Cardiac septum (tissue), 1 donor: ENCODE measurements around the gene ITGB3. TPM values are rescaled to one million over a fixed set of nuclear protein-coding genes. Genes with fewer than 3 reads are reported as not detected.

Experiments
- DNase-seq: peaks from one replicate; pipeline ENCODE4 v3.0.0-alpha.2; 2020; ENCODE audit warnings: low spot score
- intact Hi-C: fragments of 100-400 bp; cut with DNase I; formaldehyde crosslinking; loops from one replicate; pipeline ENCODE4 v1.14.0; 2022
- total RNA-seq: library from RNA; stranded (reverse); fragmentation: NEBNext Ultra II Directional; extraction: Animal tissue kit (Norgen Biotek cat#: 25700); gene quantifications from one replicate; pipeline ENCODE4 v1.2.1, GENCODE V29; 2021
- donor health status: DM: no; HTN: no; CAD: no.

ITGB3 gene
- total RNA-seq, 1 donor from 2014 or later, result 5.7 TPM

DNA sequence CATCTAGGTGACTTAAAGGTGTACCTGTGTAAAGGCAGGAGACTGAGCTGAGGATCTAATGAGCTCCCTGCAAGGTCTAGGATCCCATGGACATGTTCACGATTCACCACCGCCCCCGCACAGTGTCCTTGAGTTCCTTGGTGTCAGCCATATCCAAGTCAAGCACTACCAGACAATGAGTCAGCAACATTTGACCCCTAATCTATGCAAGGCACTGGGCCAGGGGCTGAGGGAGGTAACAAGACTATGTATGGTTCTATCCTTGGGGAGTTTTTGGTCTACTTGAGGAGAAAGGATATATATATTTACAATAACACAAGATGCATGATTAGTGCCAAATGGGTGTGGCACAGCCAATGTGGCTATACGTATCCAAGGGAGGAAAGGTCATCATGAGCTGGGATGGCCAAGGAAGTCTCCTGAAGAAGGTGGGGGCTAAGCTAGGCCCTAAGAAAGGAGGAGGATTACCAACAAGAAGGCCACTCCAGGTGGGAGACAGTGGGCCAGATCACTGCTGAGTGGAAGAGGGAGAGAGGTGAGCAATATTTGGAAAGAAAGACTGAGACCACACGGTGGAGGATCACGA lies 35.0 kb downstream of the ITGB3 start:
- intact Hi-C loops, result no loop called here

DNA sequence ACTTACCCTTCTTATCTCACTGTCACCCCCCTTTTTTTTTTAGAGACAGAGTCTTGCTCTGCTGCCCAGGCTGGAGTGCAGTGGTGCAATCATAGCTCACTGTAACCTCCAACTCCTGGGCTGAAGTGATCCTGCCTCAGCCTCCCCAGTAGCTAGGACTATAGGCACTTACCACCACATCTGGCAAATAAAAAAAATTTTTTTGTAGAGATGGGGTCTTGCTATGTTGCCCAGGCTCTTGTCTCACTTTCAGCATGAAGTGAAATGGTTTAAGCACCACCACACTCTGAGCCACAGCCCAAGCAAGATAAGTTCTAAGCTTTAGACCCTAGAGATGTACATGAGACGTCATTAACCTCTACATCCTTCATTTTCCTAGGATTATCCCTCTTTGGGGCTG lies 35.7 kb downstream of the ITGB3 start:
- intact Hi-C loops, result no loop called here
- DNase-seq, result no peak

More for the DNA sequence above, 35.0 kb downstream of the ITGB3 start:
- DNase-seq, result no peak

DNA sequence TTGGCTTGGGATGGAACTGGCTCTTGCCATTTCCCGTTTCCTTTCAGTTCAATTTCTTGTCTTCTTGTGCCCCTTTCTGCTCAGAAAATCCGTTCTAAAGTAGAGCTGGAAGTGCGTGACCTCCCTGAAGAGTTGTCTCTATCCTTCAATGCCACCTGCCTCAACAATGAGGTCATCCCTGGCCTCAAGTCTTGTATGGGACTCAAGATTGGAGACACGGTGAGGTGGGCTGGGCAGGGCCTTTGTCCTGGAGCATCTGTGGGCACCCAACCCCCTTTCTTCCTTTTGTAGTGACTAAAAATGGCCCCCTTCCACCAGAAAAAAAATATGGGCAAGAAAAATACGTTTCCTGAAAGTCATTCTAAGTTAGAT lies 37.2 kb downstream of the ITGB3 start:
- intact Hi-C loops, result no loop called here
- no peak for DNase-seq

DNA sequence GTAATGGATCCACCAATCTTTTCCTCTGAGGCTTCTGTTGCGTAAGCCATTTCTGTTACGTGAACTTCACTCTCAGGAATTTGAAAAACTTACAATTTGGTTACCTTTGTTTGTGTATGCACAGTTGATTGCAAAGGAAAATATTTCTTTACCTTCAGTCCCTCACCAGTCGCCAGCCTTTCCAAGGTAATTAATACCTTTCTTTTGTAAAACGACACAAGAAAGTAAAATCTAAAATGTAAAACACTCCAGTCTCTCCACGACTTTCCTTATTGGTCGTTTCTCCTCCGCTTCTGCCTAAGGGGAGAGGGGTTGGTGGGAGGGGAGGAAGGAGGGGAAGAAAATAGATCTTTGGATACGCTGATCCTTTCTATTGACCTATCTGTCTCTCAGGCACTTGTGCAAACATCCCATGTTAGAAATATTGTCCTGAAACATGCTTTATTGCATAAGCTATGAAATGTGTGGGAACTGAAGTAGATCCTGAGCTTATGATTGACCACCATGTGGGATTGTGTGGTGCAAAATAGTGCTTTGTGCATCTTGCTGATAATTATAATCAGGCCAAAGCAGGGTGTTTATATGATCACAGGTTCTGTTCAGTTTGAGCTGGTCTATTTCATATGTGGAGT lies 37.7 kb downstream of the ITGB3 start:
- intact Hi-C loops, result no loop called here
- no peak for DNase-seq

DNA sequence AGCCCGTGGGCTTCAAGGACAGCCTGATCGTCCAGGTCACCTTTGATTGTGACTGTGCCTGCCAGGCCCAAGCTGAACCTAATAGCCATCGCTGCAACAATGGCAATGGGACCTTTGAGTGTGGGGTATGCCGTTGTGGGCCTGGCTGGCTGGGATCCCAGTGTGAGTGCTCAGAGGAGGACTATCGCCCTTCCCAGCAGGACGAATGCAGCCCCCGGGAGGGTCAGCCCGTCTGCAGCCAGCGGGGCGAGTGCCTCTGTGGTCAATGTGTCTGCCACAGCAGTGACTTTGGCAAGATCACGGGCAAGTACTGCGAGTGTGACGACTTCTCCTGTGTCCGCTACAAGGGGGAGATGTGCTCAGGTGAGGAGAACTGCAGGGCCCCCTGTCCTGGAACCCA lies 38.6 kb downstream of the ITGB3 start:
- DNase-seq, result no peak
- intact Hi-C loops, result no loop called here

DNA sequence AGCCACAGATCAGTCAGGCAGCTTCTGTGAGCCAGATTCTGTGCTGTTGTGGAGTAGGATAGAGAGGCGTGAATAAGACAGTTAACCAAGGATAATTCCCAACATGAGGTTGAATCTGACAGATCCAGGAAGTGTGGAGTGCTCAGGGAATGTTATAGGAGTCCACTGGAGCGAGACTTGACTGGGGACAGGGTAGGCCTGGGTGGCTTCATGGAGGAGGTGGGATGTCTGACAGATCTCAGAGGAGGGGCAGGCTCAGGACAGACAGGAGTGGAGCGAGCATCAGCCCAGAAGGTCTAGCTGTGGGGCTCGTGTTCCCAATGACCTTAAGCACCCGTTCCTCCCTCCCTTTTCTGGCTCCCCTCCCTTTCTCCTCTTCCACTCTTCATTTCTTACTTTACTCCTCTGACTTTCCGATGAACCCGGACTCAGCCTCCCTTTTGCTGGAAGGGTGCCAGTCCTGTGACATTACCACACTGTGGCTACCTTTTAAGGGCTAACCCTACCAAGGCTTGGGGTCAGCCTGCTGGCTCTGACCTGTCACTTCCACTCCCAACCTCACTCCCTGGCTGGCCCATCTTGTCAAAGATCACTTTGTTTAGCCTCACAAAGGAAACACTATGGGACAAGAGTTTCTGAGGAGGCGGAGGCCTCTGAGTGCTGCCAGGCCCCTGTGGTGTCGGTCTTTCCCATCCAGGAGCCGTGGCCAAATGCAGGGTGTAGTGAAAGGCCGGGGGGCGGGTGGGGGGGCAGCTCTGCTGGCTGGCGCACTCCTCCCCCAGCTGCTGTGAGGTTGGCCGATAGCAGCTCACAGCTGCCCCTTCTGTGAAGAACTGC lies 41.6 kb downstream of the ITGB3 start:
- intact Hi-C loops, result no loop called here

DNA sequence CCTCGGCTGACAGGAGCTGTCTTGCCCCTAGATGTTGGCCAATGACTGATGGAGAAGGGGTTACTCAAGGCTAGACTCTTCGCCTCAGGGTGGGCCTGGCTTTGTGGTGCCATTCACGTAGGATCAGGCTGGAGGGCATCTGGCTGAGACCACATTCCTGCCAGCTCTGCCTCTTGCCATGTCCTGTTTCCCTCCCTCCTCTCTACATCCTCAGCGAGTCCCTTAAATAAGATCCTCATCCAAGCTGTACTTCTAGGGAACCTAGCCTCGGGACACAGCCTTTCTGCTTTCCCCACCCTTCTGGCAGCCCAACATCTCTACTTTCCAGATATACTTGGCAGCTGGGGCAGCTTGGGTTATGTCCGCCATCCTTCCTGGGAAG lies 42.2 kb downstream of the ITGB3 start:
- DNase-seq, result no peak
- intact Hi-C loops, result no loop called here

More for the DNA sequence above, 41.6 kb downstream of the ITGB3 start:
- DNase-seq, result no peak

DNA sequence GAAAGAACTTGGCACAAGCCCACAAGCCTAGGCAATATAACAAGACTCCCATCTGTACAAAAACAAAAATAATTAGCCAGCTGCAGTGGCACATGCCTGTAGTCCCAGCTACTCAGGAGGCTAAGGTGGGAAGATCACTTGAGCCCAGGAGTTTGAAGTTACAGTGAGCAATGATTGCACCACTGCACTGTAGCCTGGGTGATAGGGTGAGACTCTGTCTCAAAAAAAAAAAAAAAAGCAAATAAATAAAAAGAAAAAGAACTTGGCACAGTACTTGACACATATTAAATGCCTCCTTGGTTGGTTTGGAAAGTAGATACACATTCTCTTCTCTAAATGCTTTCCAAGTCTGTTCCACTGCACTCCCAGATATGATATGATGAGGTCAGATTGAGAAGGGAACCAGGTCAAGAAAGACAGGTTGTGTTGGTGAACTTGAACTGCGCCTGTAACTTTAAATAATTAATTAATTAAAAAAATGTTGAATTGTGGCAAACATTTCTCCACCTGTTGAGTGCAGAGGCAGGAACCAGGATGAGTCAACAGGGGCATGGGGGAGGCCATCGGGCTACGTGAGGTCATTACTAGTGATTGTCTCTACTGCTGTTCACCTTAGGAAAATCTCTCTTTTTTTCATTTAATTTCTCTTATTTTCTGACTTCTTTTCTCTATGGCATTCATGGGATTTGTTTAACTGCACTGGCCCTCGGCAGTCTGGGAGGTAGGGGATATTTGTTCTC lies 44.2 kb downstream of the ITGB3 start:
- intact Hi-C loops, result no loop called here
- DNase-seq, result no peak

DNA sequence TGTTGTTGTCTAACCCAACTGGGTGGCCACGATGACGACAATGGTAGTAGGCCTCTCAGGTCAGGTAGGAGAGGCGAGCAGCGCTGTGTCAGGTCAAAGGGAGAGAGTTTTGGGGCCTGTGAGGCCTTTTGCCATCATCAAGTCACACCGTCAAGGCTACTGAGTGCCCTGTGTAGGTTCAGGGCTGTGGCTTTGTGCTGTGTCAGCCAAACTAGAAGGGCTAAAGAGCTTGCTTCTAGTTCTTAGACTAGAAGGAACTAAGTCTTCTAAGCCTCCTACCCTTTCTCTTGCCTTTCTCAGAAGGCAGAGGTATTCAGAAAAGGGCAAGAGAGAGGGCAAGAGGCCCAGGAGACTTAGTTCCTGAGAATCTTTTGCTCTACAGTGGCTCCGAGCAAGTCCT lies 45.1 kb downstream of the ITGB3 start:
- no peak for DNase-seq
- intact Hi-C loops, result no loop called here

DNA sequence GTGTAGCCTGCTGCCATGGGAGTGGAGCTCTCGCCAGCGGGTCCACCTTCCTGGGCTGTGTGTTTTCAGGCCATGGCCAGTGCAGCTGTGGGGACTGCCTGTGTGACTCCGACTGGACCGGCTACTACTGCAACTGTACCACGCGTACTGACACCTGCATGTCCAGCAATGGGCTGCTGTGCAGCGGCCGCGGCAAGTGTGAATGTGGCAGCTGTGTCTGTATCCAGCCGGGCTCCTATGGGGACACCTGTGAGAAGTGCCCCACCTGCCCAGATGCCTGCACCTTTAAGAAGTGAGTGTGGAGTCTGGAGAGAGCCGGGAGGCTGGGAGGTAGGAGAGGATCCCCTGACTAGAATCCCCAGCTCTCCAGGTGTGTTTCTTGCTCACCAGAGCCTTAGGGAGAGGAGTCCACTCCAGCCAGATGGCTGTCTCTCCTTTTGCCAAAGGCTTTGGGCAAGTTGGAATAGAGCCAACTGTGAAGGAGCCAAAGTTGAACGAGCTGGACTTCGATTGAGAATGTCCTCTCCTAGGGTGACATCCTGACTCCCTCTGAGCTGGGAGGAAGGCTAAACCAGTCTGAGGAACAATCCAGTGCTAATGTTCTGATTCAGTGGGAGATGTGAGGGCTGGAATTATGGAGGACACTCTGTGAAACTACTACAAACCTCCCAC lies 45.7 kb downstream of the ITGB3 start:
- DNase-seq, result no peak
- intact Hi-C loops, result no loop called here

DNA sequence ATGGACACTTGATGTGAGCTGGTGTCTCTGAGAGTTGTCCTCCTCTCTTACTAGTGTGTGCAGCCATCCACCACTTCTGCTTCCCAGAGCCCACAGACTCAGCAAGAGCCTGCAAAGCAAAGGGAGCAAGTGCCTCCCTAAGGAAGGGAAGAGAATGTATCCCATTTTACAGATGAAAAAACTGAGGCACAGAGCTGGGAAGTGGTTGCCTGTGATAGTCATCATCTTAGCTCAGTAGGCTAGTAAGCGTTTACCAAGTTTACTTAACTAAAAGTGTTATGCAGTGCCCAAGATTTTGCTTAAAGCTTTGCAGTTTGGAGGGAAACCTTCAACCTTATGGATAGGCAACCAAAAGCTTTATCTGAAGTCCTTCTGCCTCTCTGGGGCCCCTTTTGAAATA lies 47.1 kb downstream of the ITGB3 start:
- intact Hi-C loops, result no loop called here
- no peak for DNase-seq

DNA sequence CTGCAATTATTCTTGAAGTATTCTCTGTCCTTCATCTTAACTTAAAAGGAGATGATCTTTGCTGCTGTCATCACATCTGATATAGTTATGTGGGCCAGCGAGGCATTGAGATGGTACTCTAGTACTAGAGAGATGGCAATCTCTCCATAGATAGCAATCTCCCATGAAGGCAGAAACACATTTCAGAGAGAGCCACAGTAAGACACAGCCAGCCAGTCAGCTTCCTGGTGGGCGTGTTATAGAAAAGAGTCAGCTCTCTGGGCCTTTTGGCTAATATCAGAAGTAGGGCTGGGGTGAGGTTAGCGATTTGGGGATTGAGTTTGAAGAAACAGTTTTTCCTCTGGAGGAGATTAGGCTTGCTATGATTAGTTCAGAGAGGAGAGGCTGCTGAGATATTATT lies 47.5 kb downstream of the ITGB3 start:
- intact Hi-C loops, result no loop called here
- DNase-seq, result no peak

DNA sequence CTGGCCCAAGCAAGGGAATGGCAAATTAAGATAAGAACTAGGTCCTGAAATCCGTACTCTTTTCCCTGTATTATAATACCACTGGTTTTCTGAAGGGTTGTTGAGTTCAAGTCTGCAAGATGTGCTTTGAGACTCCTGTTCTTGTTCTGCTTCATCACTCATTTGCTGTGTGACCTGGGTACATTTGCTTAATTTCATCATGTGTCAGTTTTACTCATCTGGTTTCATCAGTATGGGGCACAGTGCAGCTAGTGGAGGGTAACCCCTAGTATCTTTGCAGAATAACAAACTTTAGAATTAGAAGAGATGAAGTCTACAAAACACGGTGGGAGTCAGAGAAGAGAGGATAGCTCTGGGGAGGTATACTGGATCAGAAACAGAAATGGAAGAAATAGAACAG lies 48.2 kb downstream of the ITGB3 start:
- DNase-seq, result no peak
- intact Hi-C loops, result no loop called here

DNA sequence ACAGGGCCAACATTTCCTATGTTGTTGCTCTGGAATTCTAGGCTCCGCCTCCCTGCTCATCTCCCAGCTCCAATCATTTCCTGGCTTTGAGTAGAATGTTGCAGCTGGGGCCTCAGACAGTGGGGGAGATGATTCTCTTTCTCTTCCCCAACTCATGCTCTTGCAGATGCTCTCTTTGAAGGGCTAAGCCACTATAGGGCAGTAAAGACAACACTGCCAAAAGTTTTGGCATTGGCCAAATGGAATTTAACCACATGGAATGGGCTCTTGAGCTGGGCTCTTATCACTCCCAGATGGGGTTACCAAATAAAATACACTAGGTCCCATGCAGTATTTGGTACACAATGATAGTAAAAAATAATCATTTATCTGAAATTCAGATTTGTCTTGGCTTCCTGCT lies 50.6 kb downstream of the ITGB3 start:
- DNase-seq, result no peak
- intact Hi-C loops, result no loop called here

DNA sequence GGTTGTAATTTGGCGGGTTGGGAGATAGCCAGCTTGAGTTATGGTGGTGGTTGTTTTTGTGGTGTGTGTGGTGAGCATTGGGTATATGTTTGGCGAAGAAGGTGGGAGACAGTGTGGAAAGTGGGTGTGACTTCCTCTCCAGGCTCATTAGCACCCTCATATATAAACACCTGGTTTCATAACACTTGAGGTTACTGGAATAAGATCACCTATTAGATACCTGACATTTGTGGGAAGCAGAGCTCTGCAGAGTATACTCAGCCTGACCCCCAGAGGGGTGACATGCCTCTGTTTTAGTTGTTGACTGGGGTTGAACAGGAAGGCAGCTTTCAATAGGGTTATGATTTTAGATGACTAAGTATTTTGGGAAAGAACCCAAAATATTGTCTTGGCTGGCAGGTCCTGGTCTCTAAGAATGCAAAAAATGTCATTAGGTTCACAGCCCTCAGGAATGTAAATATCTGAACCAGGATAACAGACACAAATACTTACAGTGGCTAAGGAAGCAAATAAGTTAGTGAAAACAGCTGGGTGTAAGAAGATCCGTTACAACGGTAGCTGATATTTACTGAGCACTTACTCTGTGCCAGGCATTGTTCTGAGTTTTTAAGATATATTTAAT lies 51.8 kb downstream of the ITGB3 start:
- intact Hi-C loops, result no loop called here
- no peak for DNase-seq

DNA sequence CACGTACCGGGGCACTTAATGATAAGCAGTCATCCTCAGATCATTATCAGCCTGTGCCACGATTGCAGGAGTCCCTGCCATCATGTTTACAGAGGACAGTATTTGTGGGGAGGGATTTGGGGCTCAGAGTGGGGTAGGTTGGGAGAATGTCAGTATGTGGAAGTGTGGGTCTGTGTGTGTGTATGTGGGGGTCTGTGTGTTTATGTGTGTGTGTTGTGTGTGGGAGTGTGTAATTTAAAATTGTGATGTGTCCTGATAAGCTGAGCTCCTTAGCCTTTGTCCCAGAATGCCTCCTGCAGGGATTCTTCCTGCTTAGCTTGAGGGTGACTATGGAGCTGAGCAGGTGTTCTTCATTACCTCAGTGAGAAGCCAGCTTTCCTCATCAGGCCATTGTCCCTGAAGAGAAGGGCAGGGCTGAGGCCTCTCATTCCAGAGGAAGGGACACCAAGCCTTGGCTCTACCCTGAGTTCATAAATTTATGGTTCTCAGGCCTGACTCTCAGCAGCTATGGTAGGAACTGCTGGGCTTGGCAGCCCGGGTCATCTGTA lies 56.6 kb downstream of the ITGB3 start:
- intact Hi-C loops, result no loop called here

DNA sequence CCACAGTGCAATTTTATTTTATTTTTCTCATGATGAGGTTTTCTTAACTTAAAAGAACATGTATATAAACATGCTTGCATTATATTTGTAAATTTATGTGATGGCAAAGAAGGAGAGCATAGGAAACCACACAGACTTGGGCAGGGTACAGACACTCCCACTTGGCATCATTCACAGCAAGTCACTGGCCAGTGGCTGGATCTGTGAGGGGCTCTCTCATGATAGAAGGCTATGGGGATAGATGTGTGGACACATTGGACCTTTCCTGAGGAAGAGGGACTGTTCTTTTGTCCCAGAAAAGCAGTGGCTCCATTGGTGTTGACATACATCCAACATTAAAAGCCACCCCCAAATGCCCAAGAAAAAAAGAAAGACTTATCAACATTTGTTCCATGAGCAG lies 57.8 kb downstream of the ITGB3 start:
- intact Hi-C loops, result no loop called here

More for the DNA sequence above, 56.6 kb downstream of the ITGB3 start:
- DNase-seq, result no peak

DNA sequence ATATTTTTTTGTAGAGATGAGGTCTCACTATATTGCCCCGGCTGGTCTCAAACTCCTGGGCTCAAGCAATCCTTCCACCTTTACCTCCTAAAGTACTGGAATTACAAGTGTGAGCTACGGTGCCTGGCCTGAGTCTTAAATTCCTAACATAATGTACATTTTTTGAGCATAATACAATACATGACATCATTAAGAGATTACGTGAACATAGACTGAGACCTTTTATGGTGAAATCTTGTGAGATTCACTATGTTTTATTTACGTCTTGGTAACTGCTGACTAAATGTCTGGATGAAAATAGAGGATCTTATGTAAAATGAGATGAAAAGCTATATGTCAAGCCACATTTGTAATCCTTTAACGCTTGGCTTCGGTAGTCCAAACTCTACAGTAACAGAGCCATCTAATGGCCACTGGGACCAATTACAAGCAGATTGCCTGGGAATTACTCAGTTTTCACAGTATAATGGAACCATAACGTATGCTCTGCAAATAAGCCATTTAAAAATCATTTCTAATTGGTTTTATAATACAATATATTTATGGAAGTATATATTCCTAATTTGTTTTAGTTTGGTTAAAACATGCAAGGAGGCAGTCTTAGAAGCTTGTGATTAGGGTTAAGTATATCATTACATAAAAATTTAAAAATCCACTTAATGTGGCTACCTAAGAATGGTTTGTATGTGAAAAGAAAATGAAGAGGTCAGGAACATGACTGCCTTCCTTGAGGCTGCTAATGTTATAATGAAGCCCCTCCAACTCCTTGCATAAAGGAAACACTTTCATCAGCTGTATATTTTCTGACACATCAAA lies 62.0 kb downstream of the ITGB3 start:
- intact Hi-C loops, result loop anchor here (1.0 kb wide), 1 partner anchor 86 kb away; no protein-coding TSS in a partner anchor
- no peak for DNase-seq

More for the DNA sequence above, 57.8 kb downstream of the ITGB3 start:
- DNase-seq, result no peak
